HG02870 (cell line): ENCODE measurements around the gene FAM222B.
"Not testable (repeated sequence)": the region's sequence is repeated elsewhere in the genome, so short reads cannot be mapped to it uniquely, and the experiment has no call there.

ENCODE experiments used
- ATAC-seq: cut with Tn5 transposase; IDR thresholded peaks from one replicate; pipeline ENCODE4 v1.9.1; 2021; ENCODE audit warnings: mild to moderate bottlenecking, moderate library complexity; ENCODE audit not compliant: unreplicated experiment

Gene FAM222B

GRCh38 chr17:28846231-28846630 lies 3.6 kb upstream of the FAM222B start:
- ATAC-seq, result no peak

- no peak for ATAC-seq
Measured at GRCh38 chr17:28843816-28844148, 1.2 kb upstream of the FAM222B start.

GRCh38 chr17:28841901-28842281 lies 699 bp downstream of the FAM222B start:
- no peak for ATAC-seq

- ATAC-seq, result no peak
Measured at GRCh38 chr17:28839221-28839620, 3.4 kb downstream of the FAM222B start.

- ATAC-seq, result not testable (repeated sequence)
Measured at GRCh38 chr17:28836541-28836940, 6.0 kb downstream of the FAM222B start.

GRCh38 chr17:28834420-28834819 lies 8.2 kb downstream of the FAM222B start:
- ATAC-seq, result no peak

GRCh38 chr17:28828294-28829040 lies 14.1 kb downstream of the FAM222B start:
- no peak for ATAC-seq

GRCh38 chr17:28827672-28828071 lies 14.9 kb downstream of the FAM222B start:
- no peak for ATAC-seq

- no peak for ATAC-seq
Measured at GRCh38 chr17:28819582-28819981, 23.0 kb downstream of the FAM222B start.

- ATAC-seq, result no peak
Measured at GRCh38 chr17:28818819-28819221, 23.8 kb downstream of the FAM222B start.

GRCh38 chr17:28816540-28816939 lies 26.1 kb downstream of the FAM222B start:
- no peak for ATAC-seq

- ATAC-seq, result peak; percentile 25
Measured at GRCh38 chr17:28812748-28813377, 29.7 kb downstream of the FAM222B start.

GRCh38 chr17:28812091-28812747 lies 30.4 kb downstream of the FAM222B start:
- peak; percentile 97 for ATAC-seq

GRCh38 chr17:28811651-28812090 lies 30.9 kb downstream of the FAM222B start:
- ATAC-seq, result no peak

- ATAC-seq, result no peak
Measured at GRCh38 chr17:28810437-28810836, 32.2 kb downstream of the FAM222B start.

GRCh38 chr17:28807925-28808634 lies 34.5 kb downstream of the FAM222B start:
- ATAC-seq, result no peak

- no peak for ATAC-seq
Measured at GRCh38 chr17:28796062-28796461, 46.5 kb downstream of the FAM222B start.

GRCh38 chr17:28794846-28795441 lies 47.6 kb downstream of the FAM222B start:
- ATAC-seq, result not testable (repeated sequence)

- ATAC-seq, result no peak
Measured at GRCh38 chr17:28792877-28793661, 49.5 kb downstream of the FAM222B start.

- no peak for ATAC-seq
Measured at GRCh38 chr17:28788100-28788499, 54.5 kb downstream of the FAM222B start.
